ENCODE data around the gene ERMP1.

ERMP1 gene

GRCh38 chr9:5748438-5748837 lies 84.5 kb downstream of the ERMP1 start:
- H3K36me3 ChIP-seq (ENCODE audit: insufficient read depth, low read length): peaks cover 33% of the 10 kb centered on the region
- H3K4me3 ChIP-seq (ENCODE audit: low read depth, low read length): no peak overlapping the region
- no peaks in the 10 kb centered on the region for H3K4me1 ChIP-seq (ENCODE audit: control insufficient read depth, insufficient read depth, low read length, unreplicated experiment)
- no peak overlapping the region for H3K27ac ChIP-seq (ENCODE audit: low read depth, low read length)
- no peaks in the 10 kb centered on the region for H3K27me3 ChIP-seq (ENCODE audit: insufficient read depth, low read length)
- H2AFZ ChIP-seq (ENCODE audit: low read length, unreplicated experiment): no peak overlapping the region
- no peaks in the 10 kb centered on the region for H3K79me2 ChIP-seq (ENCODE audit: control insufficient read depth, insufficient read depth, low read length, unreplicated experiment)

GRCh38 chr9:5743109-5743508 lies 89.8 kb downstream of the ERMP1 start:
- no peak overlapping the region for H3K27ac ChIP-seq (ENCODE audit: low read depth, low read length)
- H3K79me2 ChIP-seq (ENCODE audit: control insufficient read depth, insufficient read depth, low read length, unreplicated experiment): no peaks in the 10 kb centered on the region
- H2AFZ ChIP-seq (ENCODE audit: low read length, unreplicated experiment): no peak overlapping the region
- H3K27me3 ChIP-seq (ENCODE audit: insufficient read depth, low read length): no peaks in the 10 kb centered on the region
- no peaks in the 10 kb centered on the region for H3K4me1 ChIP-seq (ENCODE audit: control insufficient read depth, insufficient read depth, low read length, unreplicated experiment)
- H3K36me3 ChIP-seq (ENCODE audit: insufficient read depth, low read length): peaks cover 30% of the 10 kb centered on the region
- H3K4me3 ChIP-seq (ENCODE audit: low read depth, low read length): no peak overlapping the region

GRCh38 chr9:5736563-5737346 lies 96.2 kb downstream of the ERMP1 start:
- Histone ChIP-seq H3K27ac (ENCODE audit: low read depth, low read length) (no peak overlapping the region), H3K36me3 (ENCODE audit: insufficient read depth, low read length) (peaks cover 35% of the 10 kb centered on the region), H3K4me3 (ENCODE audit: low read depth, low read length) (no peak overlapping the region), H3K27me3 (ENCODE audit: insufficient read depth, low read length) (no peaks in the 10 kb centered on the region), H3K79me2 (ENCODE audit: control insufficient read depth, insufficient read depth, low read length, unreplicated experiment) (no peaks in the 10 kb centered on the region), H3K4me1 (ENCODE audit: control insufficient read depth, insufficient read depth, low read length, unreplicated experiment) (no peaks in the 10 kb centered on the region), H2AFZ (ENCODE audit: low read length, unreplicated experiment) (no peak overlapping the region)

DNA sequence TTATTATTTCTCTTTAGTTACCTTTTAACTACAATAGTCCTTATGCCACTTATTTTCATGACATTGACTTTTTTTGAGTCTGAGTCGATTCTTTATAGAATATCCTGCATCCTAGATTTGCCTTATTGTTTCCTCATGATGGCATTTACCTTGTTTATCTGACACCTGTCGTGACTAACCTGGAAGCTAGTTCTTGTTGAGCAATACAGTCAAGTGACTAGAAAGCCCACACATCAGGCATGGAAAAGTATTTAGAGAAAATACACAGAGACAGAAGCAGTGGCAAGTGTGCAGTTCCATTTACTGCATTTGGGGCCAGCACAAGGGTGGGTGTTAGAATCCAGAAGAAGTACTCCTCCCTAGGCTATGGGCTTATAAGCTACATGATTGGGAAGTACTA lies 97.8 kb downstream of the ERMP1 start:
- Histone ChIP-seq H3K4me1 (ENCODE audit: control insufficient read depth, insufficient read depth, low read length, unreplicated experiment) (no peaks in the 10 kb centered on the region), H3K27me3 (ENCODE audit: insufficient read depth, low read length) (no peaks in the 10 kb centered on the region), H2AFZ (ENCODE audit: low read length, unreplicated experiment) (no peak overlapping the region), H3K27ac (ENCODE audit: low read depth, low read length) (no peak overlapping the region), H3K79me2 (ENCODE audit: control insufficient read depth, insufficient read depth, low read length, unreplicated experiment) (no peaks in the 10 kb centered on the region), H3K4me3 (ENCODE audit: low read depth, low read length) (no peak overlapping the region), H3K36me3 (ENCODE audit: insufficient read depth, low read length) (peaks cover 35% of the 10 kb centered on the region)
